Stimulated activated CD8-positive, alpha-beta memory T cell treated with anti-CD3 and anti-CD28 coated beads, Interleukin-7, amount 100 ng/mL, for 24 hours (primary cell): ENCODE results near the gene PFKFB3.
"Not testable (repeated sequence)": the region's sequence is repeated elsewhere in the genome, so short reads cannot be mapped to it uniquely, and the experiment has no call there.

Experiments used
- DNase-seq: peaks from one replicate; pipeline ENCODE4 v3.0.0-alpha.2; 2020; ENCODE audit warnings: low read depth

The PFKFB3 gene

GRCh38 chr10:6236349-6237198, 33.8 kb downstream of the PFKFB3 start:
- no peak for DNase-seq

DNA sequence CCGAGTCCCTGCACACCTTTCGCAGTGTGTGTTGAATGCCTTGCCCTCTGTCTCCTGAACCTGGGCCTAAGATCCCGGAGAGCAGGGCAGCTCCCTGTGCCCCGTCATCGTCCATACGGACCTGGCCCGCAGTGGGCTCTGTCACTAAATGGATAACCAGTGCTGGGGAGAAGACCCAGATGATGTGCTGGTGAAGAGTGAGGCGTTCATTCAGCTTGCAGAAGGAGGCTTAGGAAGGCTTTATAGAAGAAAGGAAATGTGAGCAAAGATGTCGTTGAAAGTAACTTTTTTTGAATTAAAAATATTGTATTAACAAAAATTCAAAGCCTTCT, 34.4 kb downstream of the PFKFB3 start:
- no peak for DNase-seq

DNA sequence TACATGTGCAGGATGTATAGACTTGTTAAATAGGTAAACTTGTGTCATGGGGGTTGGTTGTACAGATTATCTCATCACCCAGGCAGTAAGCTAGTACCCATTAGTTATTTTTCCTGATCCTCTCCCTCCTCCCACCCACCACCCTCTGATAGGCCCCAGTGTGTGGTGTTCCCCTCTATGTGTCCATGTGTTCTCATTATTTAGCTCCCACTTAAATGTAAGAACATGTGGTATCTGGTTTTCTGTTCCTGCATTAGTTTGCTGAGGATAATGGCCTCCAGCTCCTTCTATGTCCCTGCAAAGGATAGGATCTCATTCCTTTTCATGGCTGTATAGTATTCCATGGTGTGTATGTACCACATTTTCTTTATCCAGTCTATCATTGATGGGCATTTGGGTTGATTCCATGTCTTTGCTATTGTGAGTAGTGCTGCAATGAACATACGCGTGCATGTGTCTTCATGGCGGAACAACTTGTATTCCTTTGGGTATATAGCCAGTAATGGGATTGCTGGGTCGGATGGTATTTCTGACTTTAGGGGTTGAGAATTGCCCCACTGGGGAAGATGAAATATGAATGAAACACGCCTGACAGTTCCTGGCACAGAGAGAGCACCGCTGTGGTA, 36.0 kb downstream of the PFKFB3 start:
- DNase-seq: not testable (repeated sequence)

DNA sequence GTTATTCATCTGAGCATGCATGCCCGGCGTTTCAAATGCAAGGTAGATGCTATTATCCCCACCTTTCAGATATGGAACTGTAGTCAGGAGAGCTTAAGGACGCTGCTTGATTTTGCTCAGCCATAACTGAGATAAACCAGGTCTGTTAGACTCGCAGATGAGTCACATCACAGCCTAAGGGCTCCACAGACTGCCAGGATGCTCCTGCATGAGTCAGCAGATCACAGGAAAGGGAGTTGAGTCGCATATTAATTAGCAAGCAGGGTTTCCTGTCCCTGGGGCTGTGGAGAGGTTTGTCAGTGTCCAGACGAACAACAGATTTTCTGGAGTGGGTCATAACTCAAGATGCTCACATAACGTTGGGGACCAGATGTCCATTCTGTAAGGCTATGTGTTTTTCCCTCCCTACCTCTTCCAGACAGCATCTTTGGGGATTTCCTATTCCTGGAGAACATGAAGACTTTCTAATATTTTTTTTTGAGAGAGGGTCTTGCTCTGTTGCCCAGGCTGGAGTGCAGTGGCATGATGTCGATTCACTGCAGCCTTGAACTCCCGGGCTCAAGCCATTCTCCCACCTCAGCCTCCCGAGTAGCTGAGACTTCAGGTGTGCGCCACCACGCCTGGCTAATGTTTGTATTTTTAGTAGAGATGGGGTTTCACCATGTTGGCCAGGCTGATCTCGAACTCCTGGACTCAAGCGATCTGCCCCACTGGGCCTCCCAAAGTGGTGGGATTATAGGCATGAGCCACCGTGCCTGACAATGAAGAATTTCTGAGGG, 36.7 kb downstream of the PFKFB3 start:
- DNase-seq: peak; percentile 23

- DNase-seq: no peak
These were observed 37.5 kb downstream of the PFKFB3 start for GRCh38 chr10:6240254-6240653.

DNA sequence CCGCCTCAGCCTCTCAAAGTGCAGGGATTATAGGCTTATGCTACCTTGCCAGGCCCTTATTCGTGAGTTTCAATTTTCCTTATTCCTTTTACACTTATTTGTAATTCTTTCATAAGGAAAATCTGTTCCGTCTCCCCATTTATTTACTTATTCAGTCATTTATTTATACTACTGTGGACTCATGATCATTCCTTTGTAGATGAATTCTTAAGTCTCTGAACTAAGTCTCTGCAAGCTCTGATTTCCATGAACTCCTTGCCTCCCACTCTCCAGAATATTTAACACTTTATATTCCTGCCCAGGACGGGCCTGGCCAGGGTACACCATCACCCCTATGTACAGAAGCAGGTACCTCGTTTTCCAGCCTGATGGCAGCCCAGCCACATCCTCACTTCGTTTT, 39.4 kb downstream of the PFKFB3 start:
- DNase-seq: no peak

DNA sequence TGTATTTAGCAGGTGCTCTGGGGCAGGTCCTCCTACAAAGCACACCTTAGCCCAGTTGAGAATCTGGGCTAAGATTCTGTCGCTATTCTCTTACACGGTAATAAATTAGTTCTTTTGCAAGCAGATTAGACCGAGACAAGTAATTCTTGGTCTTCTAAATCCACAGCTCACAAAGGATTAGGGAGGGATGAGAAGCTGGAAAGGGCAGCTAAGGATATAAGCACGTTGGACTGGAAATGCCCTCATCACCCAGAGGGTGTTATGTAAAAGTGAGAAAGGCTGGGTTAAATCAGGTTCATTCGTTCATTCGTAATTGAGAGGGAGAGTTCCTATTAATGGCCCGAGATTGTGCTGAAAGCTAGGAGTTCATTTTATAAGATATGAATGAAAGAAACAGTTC, 41.8 kb downstream of the PFKFB3 start:
- DNase-seq: no peak

DNA sequence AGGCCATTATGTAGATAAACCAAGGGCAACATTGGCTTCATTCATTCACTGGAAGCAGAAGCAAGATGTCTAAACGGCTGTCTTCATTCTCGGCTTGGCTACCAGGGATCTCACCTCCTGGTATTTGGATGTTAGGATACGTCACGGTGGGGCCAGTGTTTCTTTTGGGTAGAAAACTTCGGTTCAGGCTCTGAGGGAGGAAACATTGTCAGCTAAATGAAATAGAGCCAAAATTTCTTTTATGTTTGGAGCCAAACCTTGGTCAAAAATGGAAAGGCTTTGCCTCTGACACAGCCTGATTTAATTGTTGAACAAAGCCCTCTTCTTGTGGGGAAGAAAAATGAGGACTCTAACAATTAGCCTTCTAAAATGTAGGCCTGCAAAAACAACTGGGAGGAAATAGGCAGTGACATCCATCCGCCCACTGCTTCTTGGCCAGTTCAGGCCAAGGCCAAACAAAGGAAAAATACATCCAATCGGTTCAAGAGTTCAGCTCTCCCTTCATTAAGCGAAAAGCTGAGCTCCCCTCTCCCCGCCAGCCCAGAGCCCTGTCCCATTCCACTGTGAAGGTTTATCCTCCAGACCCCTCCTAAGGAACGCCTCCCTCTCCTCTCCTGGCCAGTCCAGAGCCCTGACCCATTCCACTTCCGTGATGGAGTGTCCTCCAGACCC, 44.4 kb downstream of the PFKFB3 start:
- DNase-seq: no peak

DNA sequence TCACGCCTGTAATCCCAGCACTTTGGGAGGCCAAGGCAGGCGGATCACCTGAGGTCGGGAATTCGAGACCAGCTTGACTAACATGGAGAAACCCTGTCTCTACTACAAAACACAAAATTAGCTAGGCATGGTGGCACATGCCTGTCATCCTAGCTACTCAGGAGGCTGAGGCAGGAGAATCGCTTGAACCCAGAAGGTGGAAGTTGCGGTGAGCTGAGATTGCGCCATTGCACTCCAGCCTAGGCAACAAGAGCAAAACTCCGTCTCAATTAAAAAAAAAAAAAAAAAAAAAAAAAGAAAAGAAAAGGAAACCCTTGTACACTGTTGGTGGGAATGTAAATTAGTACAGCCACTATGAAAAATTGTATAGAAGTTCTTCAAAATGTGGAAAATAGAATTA, 46.2 kb downstream of the PFKFB3 start:
- DNase-seq: not testable (repeated sequence)

GRCh38 chr10:6249698-6250097, 47.0 kb downstream of the PFKFB3 start:
- DNase-seq: no peak

- no peak for DNase-seq
These were observed 48.0 kb downstream of the PFKFB3 start for GRCh38 chr10:6250745-6251144.

DNA sequence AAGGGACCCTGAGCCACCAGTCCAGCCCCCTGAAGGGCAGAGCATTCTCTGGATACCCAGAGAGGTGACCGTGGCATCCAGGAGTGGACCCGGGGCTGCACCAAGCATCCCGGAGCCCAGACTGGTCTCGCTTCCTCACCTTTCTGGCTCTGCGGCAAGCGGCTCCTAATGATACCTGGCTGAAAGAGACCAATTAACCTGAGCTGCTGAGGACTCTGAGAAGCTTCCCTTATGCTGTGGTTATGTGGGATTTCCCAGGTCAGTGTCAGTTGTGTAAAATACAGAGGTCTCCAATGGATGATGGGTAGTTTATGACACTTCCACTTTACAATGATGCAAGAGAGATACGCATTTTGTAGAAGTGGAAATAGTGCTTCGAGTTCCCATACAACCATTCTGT, 51.5 kb downstream of the PFKFB3 start:
- DNase-seq: no peak

DNA sequence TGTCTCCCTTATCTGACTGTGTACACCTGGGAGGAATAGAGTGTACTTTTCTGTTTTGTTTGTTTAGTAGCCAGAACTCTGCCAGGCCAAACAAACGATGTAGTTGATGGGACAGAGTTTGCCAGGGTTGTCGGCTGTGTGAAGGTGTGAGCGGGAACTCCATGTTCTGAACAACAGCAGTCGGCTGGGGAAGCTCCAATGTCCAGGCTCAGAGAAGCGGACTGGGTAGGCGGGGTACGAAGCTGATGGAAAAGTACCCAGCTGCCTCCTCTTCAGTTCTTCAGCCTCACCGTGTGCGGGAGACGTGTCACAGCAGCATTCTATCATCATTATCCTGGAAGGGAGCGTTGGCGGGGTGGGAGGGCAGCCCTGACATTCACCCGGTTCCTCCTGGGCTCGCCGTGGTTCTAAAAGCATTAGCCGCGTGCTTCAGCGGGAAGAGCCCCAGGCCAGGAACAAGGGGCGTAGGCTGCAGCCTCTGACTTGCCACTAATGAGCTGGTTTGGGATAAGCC, 52.9 kb downstream of the PFKFB3 start:
- no peak for DNase-seq

GRCh38 chr10:6256439-6256838, 53.7 kb downstream of the PFKFB3 start:
- no peak for DNase-seq

GRCh38 chr10:6259153-6259552, 56.4 kb downstream of the PFKFB3 start:
- no peak for DNase-seq

DNA sequence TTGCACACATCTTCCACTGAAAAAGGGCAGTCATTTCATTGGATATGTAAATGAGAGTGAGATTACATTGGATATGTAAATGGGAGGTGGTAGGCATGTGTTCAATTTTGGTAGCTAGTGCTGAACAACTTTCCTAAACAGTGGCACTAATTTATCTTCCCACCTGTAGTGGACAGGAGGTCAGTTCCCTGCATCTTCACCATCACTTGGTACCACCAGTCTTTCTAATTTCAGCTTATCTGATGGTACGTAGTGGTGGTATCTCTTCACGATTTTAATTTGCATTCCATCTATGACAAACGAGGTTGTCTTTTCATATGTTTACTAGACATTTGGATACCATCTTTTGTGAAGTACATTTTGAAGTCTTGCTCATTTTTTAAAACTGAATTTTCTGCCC, 58.1 kb downstream of the PFKFB3 start:
- DNase-seq: no peak

DNA sequence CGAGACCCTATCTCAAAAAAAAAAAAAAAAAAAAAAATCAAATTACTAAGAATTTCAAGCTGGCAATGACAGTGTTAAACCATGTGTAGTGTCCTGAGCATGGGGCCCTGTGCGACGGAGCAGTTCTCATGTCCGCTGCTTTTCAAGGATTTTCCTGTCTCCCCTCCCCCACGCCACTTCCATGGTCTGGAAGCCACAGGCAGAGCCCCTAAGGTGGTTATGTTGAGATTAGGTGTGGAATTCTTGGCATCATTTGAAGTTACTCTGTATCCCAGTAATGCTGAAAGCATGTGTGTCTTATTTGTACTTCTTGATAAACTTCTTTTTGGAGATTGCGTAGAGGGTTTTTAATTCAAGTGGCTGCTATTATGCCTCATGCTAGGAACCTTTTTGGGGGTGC, 65.2 kb downstream of the PFKFB3 start:
- DNase-seq: no peak

DNA sequence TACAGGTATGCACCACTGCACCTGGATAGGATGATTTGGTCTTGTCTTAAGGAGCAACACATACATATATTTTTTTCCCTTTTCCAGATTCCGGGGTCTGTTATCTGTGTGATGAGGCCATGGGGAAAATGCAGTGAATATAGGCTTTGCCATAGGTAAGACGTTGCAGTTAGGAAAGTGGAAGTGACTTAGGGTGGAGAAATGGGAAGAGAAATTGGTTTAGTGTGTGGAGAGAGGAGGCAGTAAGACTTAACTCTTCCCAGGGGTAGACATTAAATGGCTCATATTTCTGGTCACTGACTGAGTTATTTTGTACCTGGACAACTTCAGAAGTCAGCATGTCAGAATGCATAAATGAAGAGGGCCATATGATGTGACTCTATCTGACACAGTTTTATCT, 66.7 kb downstream of the PFKFB3 start:
- no peak for DNase-seq

DNA sequence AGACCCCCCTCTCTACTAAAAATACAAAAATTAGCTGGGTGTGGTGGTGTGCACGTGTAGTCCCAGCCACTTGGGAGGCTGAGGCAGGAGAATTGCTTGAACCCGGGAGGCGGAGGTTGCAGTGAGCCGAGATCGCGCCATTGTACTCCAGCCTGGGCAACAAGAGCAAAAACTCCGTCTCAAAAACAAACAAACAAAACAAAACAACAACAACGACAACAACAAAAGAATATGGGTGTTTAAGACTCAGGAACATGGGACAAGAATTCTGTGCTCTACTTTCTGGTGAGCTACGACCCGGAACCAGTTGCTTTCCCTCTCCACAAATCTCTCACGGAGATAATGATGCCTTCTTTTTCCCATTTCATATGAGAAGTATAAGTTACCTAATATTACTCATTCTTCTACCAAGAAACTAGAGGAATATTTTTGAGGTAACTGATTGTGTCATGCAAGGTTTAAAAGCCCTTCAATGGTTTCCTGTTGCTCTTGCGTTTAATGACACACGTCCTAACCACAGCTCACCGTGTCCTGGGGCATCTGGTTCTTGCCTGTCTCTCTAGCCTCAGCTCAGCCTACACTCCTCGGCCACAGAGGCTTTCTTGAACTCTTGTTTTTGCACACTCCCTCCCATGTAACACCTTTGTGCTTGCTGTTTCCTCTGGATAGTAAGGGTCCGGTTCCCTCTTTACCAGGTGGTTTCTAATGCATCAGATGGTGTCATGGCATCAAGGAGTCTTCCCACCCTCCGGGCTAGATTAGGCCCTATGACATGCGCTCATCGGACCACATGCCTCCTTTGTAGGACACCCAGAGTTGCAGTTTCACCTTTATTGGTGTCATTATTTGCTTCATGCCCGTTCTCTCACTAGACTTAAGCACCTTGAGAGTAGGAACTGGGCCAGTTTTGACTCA, 67.5 kb downstream of the PFKFB3 start:
- DNase-seq: peak; percentile 48

DNA sequence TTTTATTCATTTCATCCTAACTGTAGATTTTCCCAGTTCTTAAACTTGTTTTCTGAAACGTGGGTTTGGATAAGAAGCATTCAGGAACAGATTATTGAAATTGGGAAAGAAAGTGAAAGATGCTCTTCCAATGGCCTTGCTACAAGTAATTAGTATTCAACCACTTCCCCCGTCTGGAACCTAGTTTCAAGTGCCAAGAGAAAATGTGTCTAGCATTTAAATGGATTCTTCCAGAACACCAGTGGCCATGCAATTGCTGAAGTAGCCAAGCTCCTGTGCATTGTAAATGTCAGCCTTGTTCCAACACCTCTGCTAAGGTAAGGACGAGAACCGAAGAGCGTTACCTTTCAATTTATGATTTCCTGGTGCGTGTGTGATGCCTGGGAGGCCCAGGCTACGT, 68.2 kb downstream of the PFKFB3 start:
- no peak for DNase-seq

DNA sequence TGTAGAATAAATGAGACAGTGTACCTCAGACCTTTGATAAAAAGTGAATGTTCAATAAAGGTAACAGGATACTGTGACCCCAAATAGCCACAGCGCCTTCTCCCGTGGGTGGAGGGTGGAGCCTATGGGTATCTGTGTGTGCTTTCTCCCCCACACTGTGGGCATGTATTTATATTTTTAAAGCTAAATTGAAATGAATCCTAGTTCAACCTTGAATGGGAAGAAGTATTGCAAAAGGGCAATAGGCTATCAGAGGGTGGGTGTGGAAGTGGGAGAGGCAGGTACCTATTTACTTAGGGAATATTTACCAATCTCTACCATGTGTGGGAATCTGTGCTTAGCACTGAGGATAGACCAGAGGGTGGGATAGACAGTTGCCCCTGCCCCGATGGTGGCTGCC, 68.9 kb downstream of the PFKFB3 start:
- no peak for DNase-seq
